Activated CD8-positive, alpha-beta T cell treated with anti-CD3 and anti-CD28 coated beads, Interleukin-2, amount 10 ng/mL, durations not matched to agents 7 days and 5 days (primary cell): ENCODE data around the gene PRSS38. TPM values are rescaled to one million over a fixed set of nuclear protein-coding genes. Genes with fewer than 3 reads are reported as not detected.

Experiments used
- ATAC-seq: fragments of 150-1000 bp; cut with Tn5 transposase; one replicate; pipeline ENCODE4 v1.10.0; 2021; ENCODE audit warnings: moderate library complexity
- CTCF ChIA-PET: fragments of 350-600 bp; sonication (Branson Sonifier 250); formaldehyde crosslinking; loops from one replicate; lab custom pipeline; 2021; ENCODE audit warnings: antibody characterized with exemption; lab: Charles Lee
- POLR2A ChIA-PET: fragments of 350-600 bp; sonication (Branson Sonifier 250); formaldehyde crosslinking; loops from one replicate; lab custom pipeline; 2021; ENCODE audit warnings: antibody characterized with exemption; lab: Charles Lee
- DNase-seq: peaks from one replicate; pipeline ENCODE4 v3.0.0-alpha.2; 2020
- H3K27ac Mint-ChIP-seq: one replicate; pipeline ENCODE4 v1.8.0; 2021; ENCODE audit warnings: mild to moderate bottlenecking, mixed read lengths
- H3K27me3 Mint-ChIP-seq: one replicate; pipeline ENCODE4 v1.8.0; 2021; ENCODE audit warnings: low read depth, mixed read lengths
- H3K36me3 Mint-ChIP-seq: one replicate; pipeline ENCODE4 v1.8.0; 2021; ENCODE audit warnings: low read depth, mixed read lengths
- H3K4me1 Mint-ChIP-seq: one replicate; pipeline ENCODE4 v1.8.0; 2021; ENCODE audit warnings: low read depth, mixed read lengths
- H3K4me3 Mint-ChIP-seq: one replicate; pipeline ENCODE4 v1.8.0; 2021; ENCODE audit warnings: mild to moderate bottlenecking, mixed read lengths
- H3K9me3 Mint-ChIP-seq: one replicate; pipeline ENCODE4 v1.8.0; 2022; ENCODE audit warnings: mixed read lengths; ENCODE audit not compliant: insufficient read depth
- total RNA-seq, 2 experiments: library from RNA; stranded (reverse); gene quantifications; one replicate each; pipeline ENCODE4 v1.2.3, GENCODE V29; 2021

PRSS38 gene
- total RNA-seq, 2 experiments from 2014 or later, result not detected

- Mint-ChIP-seq H3K4me3 (no peak overlapping the region), H3K9me3 (no peaks in the 10 kb centered on the region), H3K27ac (no peak overlapping the region), H3K4me1 (peaks cover 5% of the 10 kb centered on the region), H3K36me3 (peaks cover 11% of the 10 kb centered on the region), H3K27me3 (no peaks in the 10 kb centered on the region)
- ATAC-seq, result no peak
- no peak for DNase-seq
- POLR2A ChIA-PET, result no interaction called here
- CTCF ChIA-PET, result no interaction called here
Observed at GRCh38 chr1:227780101-227781044, 35.1 kb upstream of the PRSS38 start.

DNA sequence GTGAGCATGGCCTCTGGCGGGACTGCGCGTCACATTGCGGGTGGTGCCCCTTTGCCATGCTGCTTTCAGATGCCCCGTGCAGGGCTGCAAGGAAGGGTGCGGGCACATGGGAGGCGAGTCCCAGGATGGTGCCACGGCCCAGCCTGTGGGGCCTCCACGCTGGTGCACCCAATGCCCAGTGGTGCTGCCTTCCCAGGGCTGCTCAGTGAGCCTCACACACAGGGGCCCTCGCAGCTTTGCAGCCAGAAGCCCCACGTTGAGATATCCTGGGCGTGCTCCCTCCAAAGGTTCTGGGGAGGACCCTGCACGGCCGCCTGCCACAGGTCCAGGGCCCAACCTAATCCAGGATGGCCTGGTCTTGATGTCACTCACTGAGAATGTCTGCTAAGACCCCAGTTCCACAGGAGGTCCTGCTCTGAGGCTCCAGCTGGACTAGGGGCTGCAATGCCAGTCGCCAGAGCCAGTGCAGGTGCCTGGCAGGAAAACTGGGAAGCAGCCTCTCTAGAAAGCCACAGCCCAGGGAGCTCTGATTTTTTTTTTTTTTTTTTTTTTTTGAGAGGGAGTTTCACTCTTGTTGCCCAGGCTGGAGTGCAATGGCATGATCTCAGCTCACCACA, 34.1 kb upstream of the PRSS38 start:
- peaks cover 6% of the 10 kb centered on the region for H3K36me3 Mint-ChIP-seq
- ATAC-seq, result no peak

DNA sequence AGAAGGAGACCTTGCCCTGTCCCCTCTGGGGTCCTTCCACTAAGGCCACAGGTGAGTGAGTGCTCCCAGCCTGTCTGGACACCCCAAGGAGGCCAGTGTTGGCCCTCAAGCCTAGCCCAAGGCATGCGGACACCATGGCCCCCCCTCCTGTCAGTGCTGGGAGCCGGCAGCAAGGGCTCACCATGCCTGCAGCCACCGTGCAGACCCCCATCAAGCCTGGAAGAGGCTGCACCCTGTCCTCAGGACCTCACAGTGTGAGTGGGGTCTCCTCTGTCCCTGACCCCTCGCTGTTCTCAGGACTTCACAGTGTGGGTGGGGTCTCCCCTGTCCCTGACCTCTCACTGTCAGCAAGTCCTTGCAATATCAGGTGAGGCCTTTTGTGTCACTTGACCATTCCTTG, 33.2 kb upstream of the PRSS38 start:
- H3K27me3 Mint-ChIP-seq, result peaks cover 11% of the 10 kb centered on the region
- ChIA-PET CTCF (no interaction called here), POLR2A (no interaction called here)
- H3K27ac Mint-ChIP-seq, result no peak overlapping the region
- DNase-seq, result peak; percentile 5
- no peak overlapping the region for H3K4me3 Mint-ChIP-seq
- H3K36me3 Mint-ChIP-seq, result peaks cover 3% of the 10 kb centered on the region
- ATAC-seq, result no peak
- no peaks in the 10 kb centered on the region for H3K9me3 Mint-ChIP-seq
- H3K4me1 Mint-ChIP-seq, result peaks cover 6% of the 10 kb centered on the region

More for the DNA sequence above, 34.1 kb upstream of the PRSS38 start:
- Mint-ChIP-seq H3K27ac (no peak overlapping the region), H3K27me3 (peaks cover 6% of the 10 kb centered on the region), H3K9me3 (no peaks in the 10 kb centered on the region), H3K4me3 (no peak overlapping the region), H3K4me1 (peaks cover under 1% of the 10 kb centered on the region)
- peak; percentile 14 for DNase-seq
- ChIA-PET CTCF (no interaction called here), POLR2A (no interaction called here)

GRCh38 chr1:227785094-227785804, 30.2 kb upstream of the PRSS38 start:
- Mint-ChIP-seq H3K27ac (no peak overlapping the region), H3K36me3 (peaks cover 3% of the 10 kb centered on the region), H3K4me3 (no peak overlapping the region), H3K9me3 (no peaks in the 10 kb centered on the region), H3K4me1 (peaks cover 9% of the 10 kb centered on the region), H3K27me3 (peaks cover 11% of the 10 kb centered on the region)
- DNase-seq (peak; percentile 15), ATAC-seq (no peak)
- POLR2A ChIA-PET, result no interaction called here
- CTCF ChIA-PET, result interaction anchor here (0.6 kb wide), 1 partner anchor 451 kb away, joined by 4 read pairs; no protein-coding TSS in a partner anchor

DNA sequence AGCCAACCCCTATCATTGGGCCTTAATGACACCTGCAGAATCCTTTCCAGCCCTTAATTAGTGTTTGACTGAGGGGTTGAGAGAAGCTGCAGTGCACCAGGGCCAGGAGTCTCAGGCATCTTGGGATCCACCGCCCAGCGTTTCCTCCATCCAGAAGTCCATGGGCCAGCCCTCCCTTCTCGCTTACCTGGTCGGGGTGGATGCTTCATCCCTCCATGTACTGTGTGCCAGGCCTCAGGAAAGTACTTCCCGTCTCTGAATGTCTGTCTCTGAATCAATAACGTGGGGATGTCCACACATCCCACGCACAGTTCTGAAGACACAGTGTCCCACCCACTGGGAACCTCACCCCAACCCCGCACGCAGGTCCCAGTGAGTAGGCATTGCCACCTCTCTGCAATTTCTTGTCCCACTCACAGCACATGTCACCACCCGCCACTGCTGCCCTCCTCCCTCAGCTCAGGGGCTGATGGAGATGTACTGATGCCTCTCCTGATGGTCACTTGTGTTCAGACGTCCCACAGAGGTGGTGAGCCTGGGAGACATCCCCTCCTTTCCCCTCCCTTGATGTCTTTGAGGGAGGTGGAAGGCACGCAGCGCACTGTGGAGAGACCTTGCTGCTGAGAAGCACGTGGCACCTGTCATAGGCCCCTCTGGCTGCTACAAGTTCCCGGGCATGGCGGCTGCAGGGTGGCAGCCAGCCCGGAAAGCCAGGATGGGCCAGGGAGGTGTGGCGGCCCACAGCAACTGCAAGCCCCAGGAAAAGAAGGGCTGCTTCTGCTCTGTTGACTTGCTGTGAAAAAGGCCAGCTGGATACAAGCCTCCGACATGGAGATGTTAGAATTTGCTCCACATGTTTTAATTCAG, 29.4 kb upstream of the PRSS38 start:
- DNase-seq, result peak; percentile 15
- peaks cover 3% of the 10 kb centered on the region for H3K36me3 Mint-ChIP-seq
- H3K27ac Mint-ChIP-seq, result no peak overlapping the region
- CTCF ChIA-PET, result no interaction called here
- peak overlapping the region; percentile 18 for H3K4me3 Mint-ChIP-seq
- H3K4me1 Mint-ChIP-seq, result peaks cover 9% of the 10 kb centered on the region
- H3K27me3 Mint-ChIP-seq, result peaks cover 11% of the 10 kb centered on the region
- no peak for ATAC-seq
- POLR2A ChIA-PET, result no interaction called here
- H3K9me3 Mint-ChIP-seq, result no peaks in the 10 kb centered on the region

DNA sequence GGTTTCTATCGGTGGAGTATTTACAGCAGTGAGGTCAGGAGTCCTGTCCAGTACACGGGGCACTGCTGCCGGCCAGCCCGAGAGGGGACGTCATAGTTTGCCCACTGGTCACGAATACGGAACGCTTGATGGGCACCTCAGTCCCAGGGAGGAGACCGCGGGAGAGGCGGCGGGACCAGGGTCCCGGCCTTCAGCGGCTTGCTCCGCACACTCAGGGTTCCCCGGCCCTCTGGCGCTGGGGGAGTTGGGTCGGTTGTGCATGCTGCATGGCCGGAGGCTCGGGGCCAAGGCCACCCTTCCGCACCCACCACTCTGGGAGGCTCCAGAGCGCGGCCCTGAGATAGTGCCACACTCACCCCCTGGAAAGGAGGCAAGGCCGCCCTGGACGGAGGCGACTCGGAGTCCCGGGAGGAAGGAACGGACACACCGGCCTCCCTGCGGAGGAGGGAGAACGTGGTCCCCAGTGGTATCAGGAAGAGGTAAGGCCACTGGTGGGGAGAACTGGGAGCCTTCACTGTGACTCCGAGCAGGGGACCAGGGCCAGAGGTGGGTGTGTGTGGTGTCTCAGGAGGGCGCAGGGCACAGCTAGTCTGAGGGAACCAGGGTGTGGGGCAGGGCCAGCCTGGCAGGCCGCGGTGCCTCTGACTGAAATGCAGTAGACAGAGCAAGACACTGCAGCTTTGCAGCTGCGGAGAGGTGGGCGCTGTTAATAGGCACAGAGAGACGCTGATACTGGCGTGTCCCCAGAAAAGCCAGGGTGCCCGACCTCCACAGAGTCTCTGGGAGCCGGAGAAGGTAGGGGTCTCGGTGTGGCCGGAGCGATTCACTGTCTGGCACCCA, 28.6 kb upstream of the PRSS38 start:
- H3K4me3 Mint-ChIP-seq, result peak overlapping the region; percentile 73
- ATAC-seq (no peak), DNase-seq (peak; percentile 20)
- ChIA-PET CTCF (interaction anchor here (1.1 to 1.8 kb wide), 2 partner anchors 22 to 24 kb away, joined by 3 to 8 read pairs; no protein-coding TSS in a partner anchor), POLR2A (interaction anchor here (1.3 kb wide), 1 partner anchor 24 kb away, joined by 3 read pairs; no protein-coding TSS in a partner anchor)
- peaks cover 9% of the 10 kb centered on the region for H3K4me1 Mint-ChIP-seq
- H3K27me3 Mint-ChIP-seq, result peaks cover 11% of the 10 kb centered on the region
- H3K36me3 Mint-ChIP-seq, result peaks cover 3% of the 10 kb centered on the region
- no peak overlapping the region for H3K27ac Mint-ChIP-seq
- no peaks in the 10 kb centered on the region for H3K9me3 Mint-ChIP-seq

GRCh38 chr1:227787513-227788270, 27.8 kb upstream of the PRSS38 start:
- H3K4me3 Mint-ChIP-seq, result peak overlapping the region; percentile 73
- ChIA-PET CTCF (interaction anchor here (0.7 to 1.8 kb wide), 4 partner anchors 14 to 53 kb away, joined by 3 to 8 read pairs (median 4); partner anchors contain the start of genes JMJD4 and SNAP47), POLR2A (interaction anchor here (0.5 to 1.3 kb wide), 3 partner anchors 22 to 27 kb away, joined by 3 to 6 read pairs (median 3); no protein-coding TSS in a partner anchor)
- DNase-seq, result peak; percentile 95
- peaks cover 11% of the 10 kb centered on the region for H3K27me3 Mint-ChIP-seq
- H3K4me1 Mint-ChIP-seq, result peaks cover 9% of the 10 kb centered on the region
- ATAC-seq, result peak; percentile 95
- no peaks in the 10 kb centered on the region for H3K36me3 Mint-ChIP-seq
- peak overlapping the region; percentile 23 for H3K27ac Mint-ChIP-seq
- no peaks in the 10 kb centered on the region for H3K9me3 Mint-ChIP-seq

GRCh38 chr1:227788271-227789083, 27.0 kb upstream of the PRSS38 start:
- CTCF ChIA-PET, result interaction anchor here (0.7 to 1.8 kb wide), 4 partner anchors 14 to 53 kb away, joined by 3 to 8 read pairs (median 4); partner anchors contain the start of genes JMJD4 and SNAP47

More at GRCh38 chr1:227788271-227789083, 27.0 kb upstream of the PRSS38 start:
- no peak overlapping the region for H3K27ac Mint-ChIP-seq
- peaks cover 11% of the 10 kb centered on the region for H3K27me3 Mint-ChIP-seq
- POLR2A ChIA-PET, result interaction anchor here (0.9 to 1.3 kb wide), 2 partner anchors 23 to 25 kb away, joined by 3 to 6 read pairs; no protein-coding TSS in a partner anchor
- peaks cover 9% of the 10 kb centered on the region for H3K4me1 Mint-ChIP-seq
- H3K9me3 Mint-ChIP-seq, result no peaks in the 10 kb centered on the region
- peak; percentile 77 for ATAC-seq
- no peaks in the 10 kb centered on the region for H3K36me3 Mint-ChIP-seq
- DNase-seq, result no peak
- H3K4me3 Mint-ChIP-seq, result peak overlapping the region; percentile 73
